Measurements from ENCODE around the gene B4GAT1.
"Not testable (repeated sequence)": the region's sequence is repeated elsewhere in the genome, so short reads cannot be mapped to it uniquely, and the experiment has no call there.

The B4GAT1 gene

DNA sequence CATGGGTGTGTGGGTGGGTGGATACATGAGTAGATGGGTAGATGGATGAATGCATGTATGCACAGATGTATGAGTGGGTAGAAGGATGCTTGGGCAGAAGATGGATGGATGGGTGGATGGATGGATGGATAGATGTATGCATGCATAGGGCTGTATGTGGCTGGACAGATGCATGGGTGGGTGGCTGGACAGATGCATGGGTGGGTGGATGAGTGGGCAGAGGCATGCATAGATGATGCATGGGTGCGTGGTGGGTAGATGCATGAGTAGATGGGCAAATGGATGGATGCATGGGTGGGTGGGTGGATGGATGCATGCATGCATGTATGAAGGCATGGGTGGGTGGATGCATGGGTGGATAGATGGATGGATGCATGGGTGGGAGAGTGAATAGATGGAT lies 23.7 kb downstream of the B4GAT1 start:
- Mint-ChIP-seq H3K36me3 (ENCODE audit: low read depth) (no peaks in the 10 kb centered on the region), H3K9me3 (peaks cover 6% of the 10 kb centered on the region), H3K4me3 (no peak overlapping the region), H3K4me1 (peaks cover 63% of the 10 kb centered on the region), H3K27ac (peak overlapping the region; percentile 76 to 93 (median 90)), H3K27me3 (ENCODE audit: low read depth) (peaks cover 3% of the 10 kb centered on the region)
- TF ChIP-seq CTCF (IDR thresholded peaks at IDR 0.05; ENCODE audit: unreplicated experiment in 3 of 3): no peak

DNA sequence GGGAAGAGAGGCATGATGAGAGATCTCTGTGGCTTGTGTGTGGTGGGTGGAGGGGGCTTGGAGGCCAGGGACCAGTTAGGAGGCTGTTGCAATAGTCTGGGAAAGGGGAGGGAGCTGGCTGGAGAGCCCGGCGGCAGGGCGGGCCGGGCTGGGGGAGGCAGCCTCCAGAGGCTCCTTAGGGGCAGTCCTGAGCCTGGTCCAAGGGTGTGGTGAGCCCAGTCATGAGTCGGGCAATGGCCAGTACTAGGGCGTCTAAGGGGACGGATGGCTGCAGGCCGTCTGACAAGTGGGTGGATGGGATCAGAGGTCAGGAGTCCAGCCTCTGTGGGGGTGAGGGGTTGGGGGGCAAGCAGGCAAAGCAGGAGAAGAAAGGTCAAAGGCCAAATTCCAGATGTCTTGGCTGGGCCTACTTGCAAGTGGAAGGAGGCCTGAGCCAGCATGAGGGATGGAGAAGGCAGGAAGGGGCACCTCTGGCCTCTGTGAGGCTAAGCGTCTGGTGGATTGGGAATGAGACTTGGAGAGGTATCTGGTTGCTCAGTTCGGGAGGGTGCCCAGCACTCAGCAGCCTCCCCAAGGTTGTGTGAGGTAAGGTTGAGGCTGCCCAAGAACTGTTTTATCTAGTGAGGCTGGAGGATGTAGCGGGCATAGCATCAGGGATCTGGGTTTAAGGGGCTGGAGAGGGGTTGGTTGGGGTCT lies 24.5 kb downstream of the B4GAT1 start:
- TF ChIP-seq CTCF (IDR thresholded peaks at IDR 0.05; ENCODE audit: unreplicated experiment in 3 of 3): no peak
- Mint-ChIP-seq H3K9me3 (peaks cover 8% of the 10 kb centered on the region), H3K27me3 (ENCODE audit: low read depth) (peaks cover 3% of the 10 kb centered on the region), H3K4me3 (peak overlapping the region in 1 of 3 experiments; percentile 57), H3K4me1 (peaks cover 64% of the 10 kb centered on the region), H3K36me3 (ENCODE audit: low read depth) (no peaks in the 10 kb centered on the region), H3K27ac (peak overlapping the region; percentile 76 to 93 (median 90))

GRCh38 chr11:66321606-66322005 lies 25.8 kb downstream of the B4GAT1 start:
- peaks cover 65% of the 10 kb centered on the region for H3K4me1 Mint-ChIP-seq
- H3K27ac Mint-ChIP-seq: peak overlapping the region in 1 of 3 experiments; percentile 76
- H3K9me3 Mint-ChIP-seq: peaks cover 8% of the 10 kb centered on the region
- H3K36me3 Mint-ChIP-seq (ENCODE audit: low read depth): no peaks in the 10 kb centered on the region
- no peak for TF ChIP-seq CTCF (IDR thresholded peaks at IDR 0.05; ENCODE audit: unreplicated experiment in 3 of 3)
- peaks cover 7% of the 10 kb centered on the region for H3K27me3 Mint-ChIP-seq (ENCODE audit: low read depth)
- no peak overlapping the region for H3K4me3 Mint-ChIP-seq

GRCh38 chr11:66320748-66321147 lies 26.7 kb downstream of the B4GAT1 start:
- not testable (repeated sequence) for H3K4me3 Mint-ChIP-seq; H3K9me3 Mint-ChIP-seq; H3K27me3 Mint-ChIP-seq (ENCODE audit: low read depth); H3K27ac Mint-ChIP-seq; H3K36me3 Mint-ChIP-seq (ENCODE audit: low read depth)
- H3K4me1 Mint-ChIP-seq: peaks cover 63% of the 10 kb centered on the region

- H3K4me3 Mint-ChIP-seq; H3K27me3 Mint-ChIP-seq (ENCODE audit: low read depth); H3K9me3 Mint-ChIP-seq; H3K36me3 Mint-ChIP-seq (ENCODE audit: low read depth): not testable (repeated sequence)
- H3K27ac Mint-ChIP-seq: peak overlapping the region; percentile 86 to 100 (median 99)
- H3K4me1 Mint-ChIP-seq: peaks cover 65% of the 10 kb centered on the region
Measured at GRCh38 chr11:66320289-66320688, 27.1 kb downstream of the B4GAT1 start.

- peaks cover 58% of the 10 kb centered on the region for H3K4me1 Mint-ChIP-seq
- H3K4me3 Mint-ChIP-seq: peak overlapping the region; percentile 44 to 63 (median 47)
- H3K27me3 Mint-ChIP-seq (ENCODE audit: low read depth): peaks cover 11% of the 10 kb centered on the region
- peaks cover 4% of the 10 kb centered on the region for H3K36me3 Mint-ChIP-seq (ENCODE audit: low read depth)
- H3K27ac Mint-ChIP-seq: peak overlapping the region; percentile 99 to 100 (median 100)
- no peak for TF ChIP-seq CTCF (IDR thresholded peaks at IDR 0.05; ENCODE audit: unreplicated experiment in 3 of 3)
- H3K9me3 Mint-ChIP-seq: peaks cover 8% of the 10 kb centered on the region
Measured at GRCh38 chr11:66318600-66318970, 28.8 kb downstream of the B4GAT1 start.

Data from nephron (organoid).